Measurements from ENCODE around the gene BCL2.
A peak's percentile ranks its signal among the peaks of the same experiment; 100 is the strongest.

BCL2 gene

DNA sequence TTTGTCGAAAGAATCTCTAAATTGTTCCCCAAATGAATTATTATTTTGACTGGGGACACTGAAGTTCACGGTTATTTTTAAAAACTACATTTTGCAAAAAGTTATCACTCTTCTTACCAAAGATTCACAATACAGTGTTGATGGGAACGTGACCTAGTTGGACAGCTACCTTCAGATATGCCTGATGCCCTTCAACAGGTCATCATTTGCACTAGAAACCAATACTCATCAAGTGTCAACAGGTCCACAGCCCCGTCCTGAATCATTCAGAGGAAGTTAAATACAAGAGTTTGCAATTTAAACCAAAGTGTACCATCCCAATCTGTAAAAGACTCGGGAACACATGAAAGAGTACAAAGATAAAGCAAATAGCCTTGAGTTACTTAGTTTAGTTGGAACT is 28.3 kb downstream of the BCL2 start:
- peak; percentile 46 for FAIRE-seq
- TF ChIP-seq POLR2A (IDR thresholded peaks at IDR 0.05; ENCODE audit: low read depth, low read length): no peak
- TF ChIP-seq POLR2AphosphoS5 (IDR thresholded peaks at IDR 0.05; ENCODE audit: low read depth, low read length): no peak
- no peak for TF ChIP-seq TAF1 (IDR thresholded peaks at IDR 0.05; ENCODE audit: borderline replicate concordance, low read depth, low read length)

DNA sequence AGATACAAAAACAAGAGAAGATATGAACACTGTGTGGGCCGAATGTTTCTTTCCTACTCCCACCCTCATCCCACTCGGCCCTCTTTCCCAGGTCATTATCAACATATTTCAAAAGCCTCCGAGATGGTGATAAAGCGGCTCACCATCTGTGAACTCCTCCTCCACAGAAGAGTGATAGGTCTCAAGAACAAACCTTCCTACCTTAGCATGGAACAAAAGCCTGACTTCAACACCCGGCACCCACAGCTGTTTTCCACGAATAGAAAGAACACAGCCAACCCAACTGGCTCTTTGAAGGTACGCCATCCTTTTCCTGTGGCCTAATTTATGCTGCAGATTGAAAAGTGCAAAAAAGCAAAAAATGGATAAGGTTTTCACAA is 28.8 kb downstream of the BCL2 start:
- DNase-seq (ENCODE audit: insufficient read length) (no peak), FAIRE-seq (peak; percentile 75)
- no peak for TF ChIP-seq TAF1 (IDR thresholded peaks at IDR 0.05; ENCODE audit: borderline replicate concordance, low read depth, low read length)
- TF ChIP-seq POLR2A (IDR thresholded peaks at IDR 0.05; ENCODE audit: low read depth, low read length): no peak
- no peak for TF ChIP-seq POLR2AphosphoS5 (IDR thresholded peaks at IDR 0.05; ENCODE audit: low read depth, low read length)

More for the DNA sequence above, 28.3 kb downstream of the BCL2 start:
- no peak for DNase-seq (ENCODE audit: insufficient read length)

DNA sequence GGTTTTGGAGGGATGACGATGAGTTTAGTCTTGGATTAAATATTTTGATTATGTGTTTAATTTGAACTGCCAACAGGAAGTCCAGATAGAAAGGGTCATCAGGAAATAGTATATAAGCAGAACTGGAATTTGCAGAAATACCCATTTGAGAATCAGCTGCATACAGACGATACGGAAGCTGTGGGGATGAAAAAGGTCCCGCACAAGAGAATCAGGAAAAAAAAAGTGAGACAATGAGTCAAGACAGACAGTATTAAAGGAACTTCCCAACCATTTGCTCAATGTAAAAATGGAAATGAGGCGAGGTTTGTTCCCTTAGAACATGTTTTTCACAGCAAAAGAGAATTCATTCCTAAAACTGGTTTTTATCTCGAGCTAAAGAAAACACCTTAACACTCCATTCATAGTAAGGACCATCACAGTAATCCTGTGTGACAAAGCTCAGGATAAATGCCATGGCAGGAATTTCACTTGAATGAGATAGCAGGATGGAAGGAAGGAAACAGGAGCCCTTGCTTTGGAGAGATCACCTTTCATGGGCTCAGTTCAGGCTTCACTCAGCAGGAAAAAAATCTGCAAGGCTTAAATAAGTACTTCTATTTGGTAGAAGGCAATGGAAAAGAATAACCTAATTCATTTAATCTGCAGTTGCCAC is 29.3 kb downstream of the BCL2 start:
- TF ChIP-seq TAF1 (IDR thresholded peaks at IDR 0.05; ENCODE audit: borderline replicate concordance, low read depth, low read length) (no peak), POLR2AphosphoS5 (IDR thresholded peaks at IDR 0.05; ENCODE audit: low read depth, low read length) (no peak), POLR2A (IDR thresholded peaks at IDR 0.05; ENCODE audit: low read depth, low read length) (no peak)
- no peak for FAIRE-seq
- no peak for DNase-seq (ENCODE audit: insufficient read length)

DNA sequence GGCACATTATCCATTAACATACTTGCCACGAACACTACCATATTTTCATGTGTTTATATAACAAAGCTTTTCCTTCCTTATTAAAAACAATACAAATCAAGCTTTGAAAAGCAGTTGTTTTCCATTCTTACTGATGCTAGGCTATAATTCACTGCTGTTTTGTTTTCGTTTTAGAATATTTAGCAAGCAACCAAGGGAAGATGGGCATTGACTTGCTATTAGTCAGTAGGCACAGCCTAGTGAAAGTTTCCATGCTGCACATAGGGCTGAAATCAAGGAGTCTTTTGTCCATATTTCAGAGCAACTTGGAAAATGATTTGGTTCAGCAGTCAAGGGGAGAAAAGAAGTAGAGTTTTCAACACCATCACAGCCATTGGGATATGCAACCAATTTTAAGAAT is 31.3 kb downstream of the BCL2 start:
- FAIRE-seq (no peak), DNase-seq (ENCODE audit: insufficient read length) (no peak)
- TF ChIP-seq TAF1 (IDR thresholded peaks at IDR 0.05; ENCODE audit: borderline replicate concordance, low read depth, low read length) (no peak), POLR2A (IDR thresholded peaks at IDR 0.05; ENCODE audit: low read depth, low read length) (no peak), POLR2AphosphoS5 (IDR thresholded peaks at IDR 0.05; ENCODE audit: low read depth, low read length) (no peak)

DNA sequence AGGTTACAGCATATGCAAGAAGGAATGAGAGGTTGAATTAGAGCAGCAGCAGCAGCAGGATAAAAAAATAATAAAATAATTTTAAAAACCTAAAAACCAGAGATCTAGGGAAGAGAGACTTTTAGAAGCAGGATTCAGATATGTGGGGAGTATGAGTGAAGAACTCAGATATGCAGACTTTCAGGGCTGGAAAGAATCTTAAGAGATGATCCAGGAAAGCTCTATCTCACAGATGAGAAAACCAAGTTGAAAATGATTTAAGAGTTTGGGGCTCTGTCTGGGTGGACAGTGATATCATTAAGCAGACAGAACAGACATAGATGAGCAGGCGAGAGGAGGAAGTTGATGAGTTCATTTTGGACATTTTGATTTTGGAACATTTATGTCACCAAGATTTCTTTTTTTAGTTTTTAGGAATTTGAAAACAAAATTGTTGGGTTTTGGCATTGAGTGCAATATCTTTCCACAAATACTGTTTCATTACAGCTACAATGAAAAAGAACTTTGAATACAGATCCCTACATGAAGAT is 31.8 kb downstream of the BCL2 start:
- TF ChIP-seq POLR2A (IDR thresholded peaks at IDR 0.05; ENCODE audit: low read depth, low read length) (no peak), POLR2AphosphoS5 (IDR thresholded peaks at IDR 0.05; ENCODE audit: low read depth, low read length) (no peak), TAF1 (IDR thresholded peaks at IDR 0.05; ENCODE audit: borderline replicate concordance, low read depth, low read length) (no peak)
- FAIRE-seq (peak; percentile 74), DNase-seq (ENCODE audit: insufficient read length) (no peak)

DNA sequence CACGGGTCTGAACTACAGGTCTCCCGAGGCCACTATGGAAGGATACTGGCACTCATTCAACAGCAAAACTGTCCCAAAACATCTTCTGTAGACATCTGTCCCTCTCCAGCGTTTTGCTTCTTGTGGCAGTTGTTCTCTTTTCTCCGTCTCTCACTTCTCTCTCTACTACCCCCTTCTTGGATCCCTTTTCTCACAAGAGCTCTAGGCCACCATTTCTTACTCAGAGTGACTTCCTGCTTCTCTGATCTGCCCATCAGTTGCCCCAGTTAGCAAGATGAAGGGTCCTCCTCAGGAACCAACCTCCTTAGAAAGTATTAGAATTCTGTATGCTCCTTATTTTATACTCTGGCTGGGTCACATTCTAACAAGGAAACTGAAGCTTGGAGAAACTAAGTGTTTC is 32.6 kb downstream of the BCL2 start:
- DNase-seq (ENCODE audit: insufficient read length) (no peak), FAIRE-seq (no peak)
- no peak for TF ChIP-seq POLR2AphosphoS5 (IDR thresholded peaks at IDR 0.05; ENCODE audit: low read depth, low read length)
- no peak for TF ChIP-seq TAF1 (IDR thresholded peaks at IDR 0.05; ENCODE audit: borderline replicate concordance, low read depth, low read length)
- TF ChIP-seq POLR2A (IDR thresholded peaks at IDR 0.05; ENCODE audit: low read depth, low read length): no peak

DNA sequence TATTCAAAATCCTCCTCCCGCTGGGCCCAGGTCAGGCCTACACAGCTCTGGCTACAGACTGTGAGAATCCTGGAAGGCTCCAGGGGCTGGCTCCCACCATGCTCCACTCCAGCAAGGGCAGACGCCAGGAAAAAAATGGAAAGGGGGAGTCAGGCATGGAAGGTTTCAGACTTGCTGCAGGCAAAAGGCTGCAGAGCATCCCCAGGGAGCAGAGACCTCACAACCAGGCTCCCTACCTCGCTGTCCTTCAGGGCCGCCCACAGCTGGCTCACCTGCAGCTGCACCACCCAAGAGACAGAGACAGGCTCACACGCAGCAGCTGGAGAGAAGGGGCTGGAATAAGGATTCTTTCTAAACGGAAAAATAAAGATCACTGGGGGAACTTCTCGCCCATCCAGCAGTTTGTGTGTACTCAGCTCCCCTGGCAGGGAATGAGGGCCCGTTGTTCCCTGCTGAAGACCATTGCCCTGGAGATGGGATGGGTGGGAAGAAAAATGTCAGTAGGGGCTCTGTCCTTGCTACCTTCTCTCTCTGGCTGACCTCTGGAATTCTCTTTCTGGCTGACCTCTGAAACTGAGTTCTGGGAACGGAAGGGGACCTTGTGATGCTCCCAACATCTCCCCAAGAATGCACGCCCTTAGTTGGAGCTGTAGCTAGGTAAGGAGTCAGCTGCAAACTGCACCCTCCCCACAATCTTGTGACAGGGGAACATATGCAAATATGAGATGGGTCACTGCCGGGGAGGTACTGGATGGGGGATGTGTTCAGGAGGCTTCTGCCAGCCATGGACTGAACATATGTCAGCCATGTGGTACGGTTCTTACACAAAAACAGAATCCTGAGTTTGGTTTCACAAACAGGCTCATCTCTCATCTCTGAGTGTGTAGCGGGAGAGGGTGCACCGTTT is 34.5 kb downstream of the BCL2 start:
- DNase-seq (ENCODE audit: insufficient read length) (peak; percentile 28), FAIRE-seq (peak; percentile 97)
- peak; percentile 59; the same call in 1 of the 2 replicates for TF ChIP-seq POLR2AphosphoS5 (IDR thresholded peaks at IDR 0.05; ENCODE audit: low read depth, low read length)
- 0 out of 2 replicates have a peak, but pooled peaks have one; percentile 35 for TF ChIP-seq TAF1 (IDR thresholded peaks at IDR 0.05; ENCODE audit: borderline replicate concordance, low read depth, low read length)
- peak; percentile 58; the same call in 1 of the 2 replicates for TF ChIP-seq POLR2A (IDR thresholded peaks at IDR 0.05; ENCODE audit: low read depth, low read length)

DNA sequence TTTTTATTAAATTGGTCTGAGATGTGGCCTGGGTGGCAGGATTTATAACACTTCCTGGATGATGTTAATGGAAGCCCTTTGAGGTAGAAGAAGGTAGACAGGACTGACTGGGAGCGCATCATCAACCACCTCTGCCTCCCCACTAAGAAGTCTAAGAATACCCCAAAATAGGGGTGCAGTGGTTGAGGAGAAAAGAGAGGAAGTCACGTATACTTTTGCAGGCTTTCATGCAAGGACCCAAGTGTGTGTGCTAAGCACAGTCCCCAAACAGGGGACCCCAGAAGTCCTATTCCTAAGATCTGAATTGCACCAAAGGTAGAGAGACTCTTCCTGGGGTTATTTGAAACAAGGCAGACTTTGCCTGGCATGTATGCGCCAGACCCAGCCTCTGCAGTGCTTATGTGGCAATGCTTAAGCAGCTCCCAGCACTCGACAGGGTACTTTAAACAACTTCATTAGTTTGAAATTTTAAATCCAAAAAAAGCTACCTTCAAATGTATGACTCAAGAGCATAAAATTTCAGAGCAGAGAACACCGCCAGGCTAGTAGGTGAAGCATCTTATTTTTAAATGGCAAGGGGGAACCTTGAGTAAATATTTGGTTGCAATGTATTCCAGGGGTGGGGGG is 35.3 kb downstream of the BCL2 start:
- peak; percentile 77 for FAIRE-seq
- TF ChIP-seq POLR2AphosphoS5 (IDR thresholded peaks at IDR 0.05; ENCODE audit: low read depth, low read length) (no peak), TAF1 (IDR thresholded peaks at IDR 0.05; ENCODE audit: borderline replicate concordance, low read depth, low read length) (no peak), POLR2A (IDR thresholded peaks at IDR 0.05; ENCODE audit: low read depth, low read length) (no peak)
- no peak for DNase-seq (ENCODE audit: insufficient read length)

DNA sequence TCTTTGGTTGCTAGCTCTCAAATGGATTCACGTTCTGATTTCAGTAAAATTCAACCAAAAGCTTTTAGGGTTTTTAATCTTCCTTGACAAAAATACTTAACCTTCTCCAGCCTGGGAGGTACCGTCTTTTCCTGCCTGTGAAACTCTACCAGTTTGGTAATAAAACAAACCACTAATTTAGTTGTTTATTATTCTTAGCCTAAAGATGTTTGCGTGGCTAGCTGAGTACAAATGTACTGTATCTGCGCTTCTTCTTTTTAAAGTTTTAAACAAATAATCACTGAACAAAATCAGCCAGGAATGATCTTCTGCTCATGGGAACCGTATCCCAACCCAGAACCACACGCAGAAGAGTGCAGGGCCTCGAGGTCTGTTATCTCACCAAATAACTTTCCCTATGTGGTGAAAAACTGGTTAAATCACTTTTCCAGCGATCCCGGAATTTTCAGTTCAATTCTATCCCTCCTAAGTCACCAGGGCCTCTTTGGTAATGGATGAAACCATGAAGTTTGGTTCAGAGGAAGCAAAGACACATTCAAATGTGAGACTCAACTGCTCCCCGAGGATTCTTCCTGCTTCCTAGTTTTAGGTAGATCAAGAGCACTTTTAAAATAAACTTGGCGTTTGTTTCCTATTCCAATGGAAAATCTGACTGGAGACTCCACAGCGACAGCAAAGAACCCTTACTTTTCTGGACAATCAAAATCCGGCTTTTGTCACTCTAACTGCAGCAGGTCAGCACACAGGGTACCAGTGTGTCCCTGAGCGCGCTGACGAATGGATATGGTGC is 36.1 kb downstream of the BCL2 start:
- DNase-seq (ENCODE audit: insufficient read length): no peak
- no peak for TF ChIP-seq TAF1 (IDR thresholded peaks at IDR 0.05; ENCODE audit: borderline replicate concordance, low read depth, low read length)
- TF ChIP-seq POLR2A (IDR thresholded peaks at IDR 0.05; ENCODE audit: low read depth, low read length): no peak
- no peak for TF ChIP-seq POLR2AphosphoS5 (IDR thresholded peaks at IDR 0.05; ENCODE audit: low read depth, low read length)
- FAIRE-seq: no peak

DNA sequence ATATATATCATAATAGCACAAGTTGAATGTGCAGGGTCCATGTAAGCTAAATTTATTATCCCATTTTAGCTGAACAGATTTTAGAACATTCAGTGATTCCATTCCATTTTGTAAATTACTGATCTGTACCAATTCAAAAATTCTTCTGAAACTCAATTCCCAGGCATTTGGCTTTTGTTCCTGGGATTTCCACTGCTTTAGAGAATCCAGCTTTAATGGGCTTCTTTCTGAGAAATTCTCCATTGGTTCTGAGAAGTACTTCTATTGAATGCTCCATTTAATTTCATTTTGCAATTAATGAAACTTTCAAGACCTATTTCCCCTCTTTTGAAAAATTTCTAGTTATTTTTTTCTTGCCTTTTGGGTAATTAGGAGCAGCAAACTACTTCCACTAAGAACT is 36.8 kb downstream of the BCL2 start:
- TF ChIP-seq POLR2AphosphoS5 (IDR thresholded peaks at IDR 0.05; ENCODE audit: low read depth, low read length) (no peak), POLR2A (IDR thresholded peaks at IDR 0.05; ENCODE audit: low read depth, low read length) (no peak), TAF1 (IDR thresholded peaks at IDR 0.05; ENCODE audit: borderline replicate concordance, low read depth, low read length) (no peak)
- no peak for DNase-seq (ENCODE audit: insufficient read length)
- no peak for FAIRE-seq

Measured in GM12892 (cell line).